Left renal pelvis (tissue), 4 donors: ENCODE measurements around the gene BCL6B. TPM values are rescaled to one million over a fixed set of nuclear protein-coding genes. Genes with fewer than 3 reads are reported as not detected.
"Not testable (repeated sequence)": the region's sequence is repeated elsewhere in the genome, so short reads cannot be mapped to it uniquely, and the experiment has no call there.

ENCODE experiments used
- DNase-seq, 4 donors: peaks; one replicate each; pipeline ENCODE4 v3.0.0-alpha.2; 2013; ENCODE audit warnings: low read depth in 4 of 4, low spot score in 3 of 4
- polyA plus RNA-seq, 4 donors: library from polyadenylated mRNA; unstranded; fragments of 120-200 nt; gene quantifications; one replicate each; pipeline ENCODE4 v1.2.1, GENCODE V29; 2013; ENCODE audit not compliant: insufficient read length in 4 of 4

The BCL6B gene, protein sequence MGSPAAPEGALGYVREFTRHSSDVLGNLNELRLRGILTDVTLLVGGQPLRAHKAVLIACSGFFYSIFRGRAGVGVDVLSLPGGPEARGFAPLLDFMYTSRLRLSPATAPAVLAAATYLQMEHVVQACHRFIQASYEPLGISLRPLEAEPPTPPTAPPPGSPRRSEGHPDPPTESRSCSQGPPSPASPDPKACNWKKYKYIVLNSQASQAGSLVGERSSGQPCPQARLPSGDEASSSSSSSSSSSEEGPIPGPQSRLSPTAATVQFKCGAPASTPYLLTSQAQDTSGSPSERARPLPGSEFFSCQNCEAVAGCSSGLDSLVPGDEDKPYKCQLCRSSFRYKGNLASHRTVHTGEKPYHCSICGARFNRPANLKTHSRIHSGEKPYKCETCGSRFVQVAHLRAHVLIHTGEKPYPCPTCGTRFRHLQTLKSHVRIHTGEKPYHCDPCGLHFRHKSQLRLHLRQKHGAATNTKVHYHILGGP
- 10 to 100 TPM; 20.0 to 25.0 (median 23.9) TPM for polyA plus RNA-seq

DNA sequence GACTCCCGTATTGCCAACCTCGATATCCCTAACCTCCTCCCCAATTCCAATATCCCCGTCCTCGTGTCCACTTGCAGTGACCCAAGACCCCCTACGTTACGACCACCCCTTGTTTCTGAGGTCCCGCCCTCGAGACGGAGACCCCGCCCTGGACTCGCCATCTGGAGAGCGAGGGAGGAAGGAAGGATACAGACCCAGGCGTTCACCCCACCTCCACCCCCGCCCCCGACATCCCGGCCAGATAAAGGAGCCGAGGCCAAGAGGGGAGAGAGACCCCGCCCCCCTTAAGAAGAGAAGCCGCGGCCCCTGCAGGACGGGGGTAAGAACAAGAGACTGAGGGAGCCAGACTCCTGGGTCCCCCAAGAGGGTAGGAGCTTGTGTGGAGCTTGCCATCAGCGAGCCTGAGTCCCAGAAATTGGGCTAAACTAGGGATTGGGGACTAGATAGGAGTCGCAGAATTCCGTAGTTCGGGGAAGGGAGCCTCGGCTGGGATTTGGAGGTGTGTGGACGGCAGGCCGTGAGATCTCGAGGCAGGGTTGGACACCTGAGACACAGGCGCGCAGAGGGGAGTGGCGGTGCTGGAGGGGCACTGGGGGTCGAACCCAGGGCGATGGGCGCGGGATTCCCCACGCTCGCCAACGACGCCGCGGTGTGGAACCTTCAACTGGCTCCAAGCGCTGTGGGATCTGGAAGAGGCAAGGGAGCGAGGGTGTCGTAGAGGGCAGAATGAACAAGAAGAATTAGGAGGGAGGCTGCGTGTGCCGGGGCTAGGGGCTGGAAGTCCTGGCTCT is at the start of gene BCL6B:
TSS of gene BCL6B (plus strand) at position 270 of the 791 bp plus-strand sequence. CDS start 622 bp downstream, outside the sequence.
- DNase-seq, result no peak

DNA sequence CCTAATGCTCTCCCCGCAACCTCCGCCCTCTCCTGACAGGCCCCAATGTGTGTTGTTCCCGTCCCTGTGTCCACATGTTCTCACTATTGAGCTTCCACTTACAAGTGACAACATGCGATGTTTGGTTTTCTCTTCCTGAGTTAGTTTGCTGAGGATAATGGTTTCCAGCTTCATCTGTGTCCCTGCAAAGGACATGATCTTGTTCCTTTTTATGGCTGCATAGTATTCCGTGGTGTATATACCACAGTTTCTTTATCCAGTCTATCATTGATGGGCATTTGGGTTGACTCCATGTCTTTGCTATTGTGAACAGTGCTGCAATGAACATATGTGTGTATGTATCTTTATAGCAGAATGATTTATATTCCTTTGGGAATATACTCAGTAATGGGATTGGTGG is 43.4 kb upstream of the BCL6B start:
- DNase-seq, result not testable (repeated sequence)

DNA sequence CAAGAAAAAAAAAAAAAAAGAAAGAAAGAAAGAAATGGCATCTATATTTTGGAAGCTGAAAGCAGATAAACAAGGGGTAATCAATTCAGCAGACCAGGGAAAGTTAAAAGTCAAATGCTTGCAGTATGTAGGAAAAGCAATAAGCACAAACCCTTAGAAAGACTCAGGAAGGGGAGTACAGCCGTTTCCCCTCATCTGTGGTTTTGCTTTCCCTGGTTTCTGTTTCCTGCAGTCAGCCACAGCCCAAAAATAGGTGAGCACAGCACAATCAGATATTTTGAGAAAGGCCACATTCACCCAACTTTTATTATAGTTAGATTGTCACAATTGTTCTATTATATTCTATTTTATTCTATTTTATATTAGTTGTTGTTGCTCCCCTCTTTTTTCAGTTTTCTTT is 41.4 kb upstream of the BCL6B start:
- no peak for DNase-seq

DNA sequence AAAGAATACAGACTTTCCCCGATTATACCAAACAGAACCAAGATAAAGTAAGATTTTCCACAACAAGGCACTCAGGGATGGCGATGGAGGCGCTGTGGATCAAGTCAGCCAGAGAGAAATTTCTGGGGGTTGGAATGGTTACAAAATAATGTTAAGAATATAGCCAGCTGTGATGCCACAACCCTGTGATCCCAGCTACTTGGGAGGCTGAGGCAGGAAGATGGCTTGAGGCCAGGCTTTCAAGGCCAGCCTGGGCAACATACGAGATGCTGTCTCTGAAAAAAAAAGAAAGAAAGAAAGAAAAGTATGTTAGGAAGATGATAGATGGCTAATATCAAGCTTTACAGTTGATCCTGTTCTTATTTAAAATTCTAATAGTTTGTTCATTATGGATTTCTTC is 37.6 kb upstream of the BCL6B start:
- DNase-seq, result no peak

DNA sequence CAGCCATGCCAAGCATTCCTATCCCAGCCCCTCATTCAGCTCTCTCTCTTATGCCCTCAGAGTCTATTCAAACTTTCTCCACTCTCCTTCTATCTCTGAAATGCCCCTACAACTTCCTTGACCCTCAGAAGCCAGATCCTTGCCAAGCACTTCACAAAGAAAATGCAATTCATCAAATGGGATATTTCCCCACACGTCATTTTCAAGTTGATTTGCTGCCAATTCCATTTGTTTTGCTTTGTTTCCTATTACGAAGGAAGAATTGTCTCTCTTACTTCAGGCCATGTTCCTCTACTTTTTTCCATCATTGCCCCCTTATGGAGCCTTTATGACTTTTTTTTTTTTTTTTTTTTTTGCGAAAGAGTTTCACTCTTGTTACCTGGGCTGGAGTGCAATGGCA is 36.2 kb upstream of the BCL6B start:
- no peak for DNase-seq

DNA sequence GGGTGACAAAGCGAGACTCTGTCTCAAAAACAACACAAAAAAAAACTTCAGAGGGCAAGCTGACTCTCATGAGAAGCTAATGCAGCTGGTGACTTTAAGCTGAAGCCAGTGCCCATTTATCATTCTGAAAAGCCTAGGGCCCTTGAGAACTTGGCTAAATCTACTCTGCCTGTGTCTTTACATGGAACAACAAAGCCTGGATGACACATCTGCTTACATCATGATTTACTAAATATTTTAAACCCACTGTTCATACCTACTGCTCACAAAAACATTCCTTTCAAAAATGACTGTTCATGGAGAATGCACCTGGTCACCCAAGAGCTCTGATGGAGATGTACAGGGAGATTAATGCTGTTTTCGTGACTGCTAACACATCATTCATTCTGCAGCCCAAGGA is 33.1 kb upstream of the BCL6B start:
- no peak for DNase-seq

DNA sequence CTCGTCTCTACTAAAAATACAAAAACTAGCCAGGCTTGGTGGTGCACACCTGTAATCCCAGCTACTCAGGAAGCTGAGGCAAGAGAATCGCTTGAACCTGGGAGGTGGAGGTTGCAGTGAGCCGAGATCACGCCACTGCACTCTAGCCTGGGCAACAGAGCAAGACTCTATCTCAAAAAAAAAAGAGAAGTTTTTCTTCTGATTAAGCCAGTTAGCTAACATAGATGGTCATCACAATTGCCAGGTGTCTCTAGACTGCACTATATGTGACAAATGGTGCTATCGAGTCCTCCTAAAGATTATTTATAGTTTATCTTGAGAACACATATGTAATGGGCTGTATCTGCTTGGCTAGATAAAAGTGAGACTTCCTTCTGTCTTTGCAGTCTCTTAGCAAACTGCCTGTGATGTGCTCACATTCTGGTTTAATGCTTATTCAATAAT is 29.2 kb upstream of the BCL6B start:
- DNase-seq, result not testable (repeated sequence)

DNA sequence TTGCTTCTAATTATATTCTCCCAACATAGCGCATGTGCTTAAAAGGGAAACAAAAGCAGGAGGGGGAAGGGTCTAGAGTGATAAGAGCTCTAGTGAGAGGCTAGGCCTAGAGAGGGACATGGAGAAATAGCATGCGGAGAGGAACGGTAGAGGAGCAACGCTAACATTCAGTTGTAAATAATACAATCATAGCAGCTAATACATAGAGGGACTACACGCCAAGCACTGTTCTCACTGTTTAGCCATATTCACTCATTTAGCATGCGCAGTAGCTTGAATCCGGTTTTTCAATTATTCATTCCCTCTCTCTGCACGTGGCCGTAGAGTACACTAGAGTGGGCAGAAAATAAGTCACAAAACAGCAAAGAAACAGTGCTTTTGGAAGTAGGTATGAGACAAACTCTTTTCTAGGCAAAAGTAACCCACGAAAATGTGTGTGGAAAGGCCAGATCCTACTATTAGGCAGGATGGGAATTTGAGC is 28.7 kb upstream of the BCL6B start:
- no peak for DNase-seq

DNA sequence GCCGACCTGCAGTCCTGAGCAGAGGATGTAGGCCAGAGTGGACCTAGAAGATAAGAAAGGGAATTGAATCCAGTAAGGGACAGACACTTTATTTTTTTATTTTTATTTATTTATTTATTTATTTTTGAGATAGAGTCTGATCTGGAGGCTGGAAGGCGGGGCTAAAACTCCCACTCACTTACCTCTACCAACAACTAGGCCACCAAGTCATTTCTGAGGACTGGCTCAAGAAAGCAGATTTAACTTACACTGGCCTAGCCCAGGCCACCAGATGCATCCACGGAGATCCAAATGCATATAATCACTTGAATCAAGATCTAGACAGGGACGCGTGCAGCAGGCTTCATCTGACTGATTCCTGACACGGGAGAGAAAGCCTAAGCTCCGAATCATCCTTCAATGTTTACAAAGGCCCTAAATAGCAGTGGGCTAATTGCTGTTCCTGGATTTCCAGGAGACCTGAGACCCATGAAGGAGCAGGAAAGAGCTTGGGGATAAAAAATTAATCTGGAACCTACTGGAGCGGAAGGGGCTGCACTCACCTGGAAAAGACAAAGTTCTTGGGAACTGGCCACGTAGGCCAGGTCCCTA is 28.1 kb upstream of the BCL6B start:
- no peak for DNase-seq

DNA sequence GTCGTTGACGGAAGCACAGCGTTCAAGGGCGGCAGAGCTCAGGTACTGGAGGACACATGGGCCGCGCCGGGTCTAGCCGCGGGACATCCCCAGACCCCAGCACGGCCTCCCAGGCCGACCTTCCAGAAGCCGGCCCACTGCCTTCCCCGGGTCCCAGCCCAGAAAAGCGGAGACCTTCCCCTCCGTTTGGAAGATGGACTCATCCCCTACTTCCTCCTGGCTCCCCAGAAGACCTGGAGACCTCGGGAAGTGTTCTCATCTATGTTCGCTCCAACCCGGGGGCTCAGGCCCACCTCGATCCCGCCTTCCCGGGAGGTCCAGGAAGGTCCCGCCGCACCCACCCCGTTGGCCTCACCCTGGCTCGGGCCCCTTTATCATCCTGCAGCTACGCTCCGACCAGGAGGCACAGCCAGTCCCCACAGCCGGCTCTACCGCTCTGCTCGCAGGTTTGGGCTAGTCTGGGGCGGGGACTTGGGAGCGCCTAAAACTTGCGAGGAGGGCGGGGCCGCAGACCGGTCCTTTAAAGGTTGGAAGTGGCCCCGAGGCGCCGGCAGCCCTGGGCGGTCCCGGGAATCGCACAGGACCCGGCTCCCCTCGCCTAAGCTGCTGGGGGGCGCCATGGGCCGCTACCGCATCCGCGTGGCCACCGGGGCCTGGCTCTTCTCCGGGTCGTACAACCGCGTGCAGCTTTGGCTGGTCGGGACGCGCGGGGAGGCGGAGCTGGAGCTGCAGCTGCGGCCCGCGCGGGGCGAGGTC is 27.2 kb upstream of the BCL6B start, which contains the start of gene ALOX12:
TSS of gene ALOX12 (plus strand) at position 550 of the 756 bp plus-strand sequence. CDS start at position 619, 69 bp downstream.
- DNase-seq, result no peak

DNA sequence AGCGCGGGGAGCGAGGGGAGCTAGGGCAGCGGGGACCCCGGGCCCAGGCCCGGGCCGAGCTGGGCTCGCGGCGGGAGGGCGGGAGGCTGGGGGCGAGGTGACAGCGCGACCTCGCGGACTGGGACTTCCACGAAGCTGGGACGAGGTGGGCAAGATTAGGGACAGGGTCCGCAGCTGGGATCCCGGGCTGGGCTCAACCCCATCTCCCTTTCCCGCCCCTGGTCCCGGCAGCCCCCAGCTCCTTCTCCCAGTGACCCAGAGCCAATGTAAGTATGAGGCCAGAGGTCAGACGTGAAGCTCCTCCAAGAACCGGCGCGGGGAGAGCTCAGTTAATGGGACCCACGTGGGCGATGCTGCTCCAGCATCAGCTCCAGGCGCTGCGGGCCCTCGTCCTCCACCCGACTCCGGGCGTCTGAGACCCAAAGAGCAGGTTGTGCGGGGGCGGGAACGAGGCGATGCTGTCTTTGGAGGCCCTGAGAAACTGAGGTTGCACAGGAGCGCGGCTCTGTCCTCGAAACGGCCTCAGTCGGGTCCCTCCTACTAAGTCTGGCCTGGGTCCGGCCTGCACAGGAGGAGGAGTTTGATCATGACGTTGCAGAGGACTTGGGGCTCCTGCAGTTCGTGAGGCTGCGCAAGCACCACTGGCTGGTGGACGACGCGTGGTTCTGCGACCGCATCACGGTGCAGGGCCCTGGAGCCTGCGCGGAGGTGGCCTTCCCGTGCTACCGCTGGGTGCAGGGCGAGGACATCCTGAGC is 26.4 kb upstream of the BCL6B start:
- no peak for DNase-seq

DNA sequence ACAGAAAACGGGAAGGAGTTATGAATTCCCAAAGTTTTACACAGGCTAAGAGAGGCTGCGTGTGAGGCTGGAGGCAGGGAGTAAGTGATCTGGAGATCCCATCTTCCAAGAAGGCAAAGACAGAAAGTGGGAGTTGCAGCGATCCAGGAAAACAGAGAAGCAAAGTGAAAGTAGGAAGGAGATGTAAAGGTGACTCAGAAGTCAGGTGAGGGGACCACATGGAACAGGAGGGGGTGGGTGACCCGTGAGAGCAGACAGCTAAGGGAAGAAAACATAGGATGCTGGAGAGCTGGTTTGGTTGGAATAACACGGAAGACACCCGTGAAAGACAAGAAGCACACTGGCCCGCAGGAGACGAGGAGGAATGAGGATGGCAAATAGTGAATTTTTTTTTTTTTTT is 25.7 kb upstream of the BCL6B start:
- no peak for DNase-seq

DNA sequence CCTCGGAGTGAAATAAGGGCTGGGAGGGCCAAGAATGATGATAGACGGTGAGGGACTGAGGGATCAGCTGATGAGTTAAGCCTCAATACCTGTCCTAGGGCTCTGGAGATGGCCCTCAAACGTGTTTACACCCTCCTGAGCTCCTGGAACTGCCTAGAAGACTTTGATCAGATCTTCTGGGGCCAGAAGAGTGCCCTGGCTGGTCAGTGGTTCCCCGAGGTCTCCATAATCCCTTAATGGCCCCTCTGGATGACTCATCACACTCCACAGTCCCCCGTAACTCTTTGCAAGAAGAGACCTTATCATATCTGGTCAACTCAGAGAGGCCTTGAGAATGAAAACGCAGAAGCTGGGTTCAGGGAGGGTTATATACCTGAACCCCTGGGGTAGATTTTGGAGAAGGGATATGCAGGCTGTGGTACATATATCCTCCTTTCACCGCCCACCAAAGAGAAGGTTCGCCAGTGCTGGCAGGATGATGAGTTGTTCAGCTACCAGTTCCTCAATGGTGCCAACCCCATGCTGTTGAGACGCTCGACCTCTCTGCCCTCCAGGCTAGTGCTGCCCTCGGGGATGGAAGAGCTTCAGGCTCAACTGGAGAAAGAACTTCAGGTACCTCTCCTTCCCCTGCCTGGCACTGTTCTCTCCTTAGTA is 23.9 kb upstream of the BCL6B start:
- DNase-seq, result no peak

DNA sequence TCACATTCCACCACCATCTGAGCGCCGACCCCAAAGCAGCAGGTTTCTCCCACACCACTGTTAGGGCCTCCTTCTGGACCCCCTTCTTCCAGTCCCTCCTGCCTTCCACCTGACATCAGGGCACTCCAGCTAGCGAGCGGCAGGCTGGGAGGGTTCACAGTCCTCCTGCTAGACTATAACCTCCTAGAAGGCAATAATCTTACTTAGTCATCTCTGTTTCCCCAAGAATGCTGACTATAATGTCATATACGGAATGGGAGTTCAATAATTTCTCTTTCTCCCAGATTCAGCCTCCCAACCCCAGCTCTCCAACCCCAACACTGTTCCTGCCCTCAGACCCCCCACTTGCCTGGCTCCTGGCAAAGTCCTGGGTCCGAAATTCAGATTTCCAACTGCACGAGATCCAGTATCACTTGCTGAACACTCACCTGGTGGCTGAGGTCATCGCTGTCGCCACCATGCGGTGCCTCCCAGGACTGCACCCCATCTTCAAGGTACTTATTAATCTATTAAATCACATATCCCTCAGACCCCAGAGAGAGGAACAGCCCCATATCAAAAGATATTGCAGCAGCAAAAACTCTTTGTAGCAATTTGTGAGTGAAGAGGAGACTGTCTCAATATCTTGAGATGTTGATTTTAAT is 21.4 kb upstream of the BCL6B start:
- no peak for DNase-seq

DNA sequence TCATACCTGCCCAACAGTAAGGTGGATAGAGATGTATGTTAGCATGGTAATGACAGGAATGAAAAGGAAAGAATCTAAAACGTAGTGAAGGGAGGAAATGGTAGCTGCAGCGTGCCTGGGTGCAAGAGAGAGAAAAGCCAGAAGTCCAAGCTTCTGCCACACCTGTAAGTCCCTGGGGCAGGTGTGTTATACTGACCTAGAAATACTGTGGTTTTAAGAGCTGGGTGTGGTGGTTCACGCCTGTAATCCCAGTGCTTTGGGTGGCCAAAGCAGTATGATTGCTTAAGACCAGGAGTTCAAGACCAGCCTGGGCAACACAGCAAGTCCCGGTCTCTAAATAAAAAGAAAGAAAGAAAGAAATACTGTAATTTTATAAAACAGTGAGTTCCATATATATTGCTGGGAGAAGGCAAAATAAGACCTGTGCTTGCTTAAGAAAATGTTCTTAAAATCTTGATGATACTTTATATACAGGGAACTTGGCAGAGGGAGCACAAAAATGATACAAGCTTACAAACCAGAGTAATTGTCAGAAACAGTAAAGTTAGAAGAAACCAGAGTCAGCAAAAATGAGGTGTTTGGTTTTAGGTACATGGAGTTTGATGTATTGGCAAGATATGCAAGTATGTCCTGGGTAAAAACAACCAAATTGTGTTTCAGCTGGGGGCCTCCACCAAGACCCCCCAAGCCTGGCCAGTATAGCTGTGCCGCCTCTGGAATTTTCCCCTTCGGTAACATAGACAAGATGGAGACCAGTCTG is 20.4 kb upstream of the BCL6B start:
- DNase-seq, result no peak

DNA sequence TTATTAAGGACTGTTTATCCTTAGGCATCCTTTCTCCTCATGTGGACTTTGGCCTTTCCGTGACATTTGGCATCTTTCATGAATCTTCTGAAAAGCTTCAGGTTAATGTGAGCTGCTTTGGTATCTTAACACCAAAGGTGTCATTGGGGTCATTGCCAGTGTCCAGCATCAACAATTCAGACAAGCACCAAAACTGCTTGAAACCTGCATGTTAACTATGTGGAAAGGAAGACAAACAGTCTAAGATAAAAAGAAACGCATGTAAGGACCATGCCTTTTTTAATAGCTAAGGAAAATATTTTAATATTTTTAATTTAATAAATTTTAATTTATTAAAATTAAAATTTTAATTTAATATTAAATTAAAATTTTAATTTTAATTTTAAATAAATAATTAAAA is 19.1 kb upstream of the BCL6B start:
- no peak for DNase-seq

DNA sequence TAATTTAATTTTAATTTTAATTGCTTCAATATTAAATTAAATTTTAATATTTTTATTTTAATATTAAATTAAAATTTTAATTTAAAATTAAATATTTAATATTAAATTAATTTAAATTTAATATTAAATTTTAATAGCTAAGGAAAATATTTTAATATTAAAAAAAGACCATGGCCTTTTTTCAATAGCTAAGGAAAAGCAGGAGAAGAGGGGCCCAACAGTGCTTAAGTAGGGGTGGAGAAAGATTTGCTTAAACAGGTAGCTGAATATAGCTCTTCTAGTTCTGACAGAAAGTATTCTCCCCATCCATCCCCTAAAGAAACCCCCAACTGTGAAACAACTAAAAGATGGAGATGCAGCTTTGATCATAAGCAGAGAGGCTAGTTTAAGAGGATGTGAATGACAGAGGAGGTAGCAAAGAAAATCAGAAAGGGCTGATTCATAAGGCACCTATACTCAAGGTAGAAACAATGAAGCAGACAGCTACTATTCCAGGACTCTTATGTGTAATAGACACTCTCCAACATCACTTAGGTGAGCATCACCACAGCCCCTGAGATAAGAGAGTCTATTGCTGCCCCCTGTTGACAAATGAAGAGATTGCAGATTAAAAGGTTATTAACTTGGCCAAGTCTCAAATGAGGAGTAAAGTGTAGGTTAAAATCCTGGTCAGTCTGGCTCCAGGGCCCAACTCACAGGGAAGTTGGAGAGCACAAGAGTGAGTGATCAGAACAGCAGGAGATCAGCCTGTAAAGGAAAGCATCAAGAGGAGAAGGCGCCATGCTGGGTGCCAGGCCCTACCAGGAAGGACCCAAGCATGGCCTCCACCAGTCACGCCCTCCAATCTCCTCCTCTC is 18.2 kb upstream of the BCL6B start:
- DNase-seq, result no peak
